ENCODE results near the gene GPBAR1.

GRCh38 chr2:218296200-218296599, 35.4 kb downstream of the GPBAR1 start:
- TF ChIP-seq TAF1 (IDR thresholded peaks at IDR 0.05; ENCODE audit: borderline replicate concordance, low read depth, low read length) (no peak), POLR2A (IDR thresholded peaks at IDR 0.05; ENCODE audit: low read depth, low read length) (no peak)

Measured in GM12892 (cell line).